ENCODE results near the gene RBM39. TPM values are rescaled to one million over a fixed set of nuclear protein-coding genes. Genes with fewer than 3 reads are reported as not detected.
"Not testable (repeated sequence)": the region's sequence is repeated elsewhere in the genome, so short reads cannot be mapped to it uniquely, and the experiment has no call there.

RBM39 gene
- total RNA-seq, 4 donors from 2014 or later: 143 to 272 (median 165) TPM

DNA sequence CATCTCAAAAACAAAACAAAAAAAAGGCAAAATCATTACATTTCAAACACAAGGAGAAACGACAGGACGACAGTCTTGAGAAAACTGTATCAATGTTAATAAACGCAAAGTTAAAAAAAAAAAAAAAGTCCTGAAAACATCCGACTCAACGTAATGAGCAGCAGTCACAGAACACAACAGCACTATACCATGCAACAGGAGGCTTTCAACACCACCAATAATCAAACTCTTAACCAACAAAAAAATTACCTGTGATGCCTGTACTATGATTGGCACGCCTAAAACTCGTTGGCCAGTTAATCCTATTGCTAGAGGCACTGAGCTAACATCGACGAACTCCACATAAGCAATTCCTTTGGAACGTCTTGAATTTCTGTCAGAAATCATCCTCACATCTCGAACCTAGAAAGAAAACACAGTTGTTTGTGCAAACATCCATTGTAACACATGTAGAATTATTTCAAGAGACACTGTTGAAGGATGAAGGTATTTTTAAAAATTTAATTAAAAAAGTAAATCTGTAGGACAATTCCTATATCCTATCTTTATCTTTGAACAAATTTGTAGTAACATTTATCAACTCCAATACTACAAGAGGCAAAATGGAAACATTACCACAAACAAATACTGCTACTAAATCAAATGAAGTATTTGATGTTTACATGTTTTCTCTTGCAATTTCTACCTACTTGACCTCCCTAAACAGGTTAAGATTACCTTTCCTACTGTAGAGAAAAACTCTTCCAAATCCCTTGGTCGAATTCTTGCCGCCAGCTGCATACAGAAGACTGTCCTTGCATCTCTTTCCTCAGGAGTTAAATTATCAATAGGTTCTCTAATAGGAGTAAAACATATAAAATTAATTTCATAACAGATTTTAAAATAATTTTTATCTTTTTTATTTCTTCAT, 17.5 kb downstream of the RBM39 start:
- peaks cover 30 to 56% (median 34%) of the 10 kb centered on the region in 4 donors for H3K4me1 ChIP-seq
- WGBS: 75% methylated on average over 13 of the region's 13 CpGs
- no peaks in the 10 kb centered on the region for H3K27me3 ChIP-seq
- H3K9me3 ChIP-seq: no peaks in the 10 kb centered on the region
- no peak overlapping the region for H3K4me3 ChIP-seq
- DNase-seq (ENCODE audit: extremely low spot score): no peak
- no peak for TF ChIP-seq POLR2AphosphoS5 (IDR thresholded peaks at IDR 0.05)
- H3K27ac ChIP-seq (replicated peaks in 1 of 4): no peak overlapping the region
- intact Hi-C loops (cut with DNase I): no loop called here
- peaks cover 95 to 100% (median 98%) of the 10 kb centered on the region in 4 donors for H3K36me3 ChIP-seq

DNA sequence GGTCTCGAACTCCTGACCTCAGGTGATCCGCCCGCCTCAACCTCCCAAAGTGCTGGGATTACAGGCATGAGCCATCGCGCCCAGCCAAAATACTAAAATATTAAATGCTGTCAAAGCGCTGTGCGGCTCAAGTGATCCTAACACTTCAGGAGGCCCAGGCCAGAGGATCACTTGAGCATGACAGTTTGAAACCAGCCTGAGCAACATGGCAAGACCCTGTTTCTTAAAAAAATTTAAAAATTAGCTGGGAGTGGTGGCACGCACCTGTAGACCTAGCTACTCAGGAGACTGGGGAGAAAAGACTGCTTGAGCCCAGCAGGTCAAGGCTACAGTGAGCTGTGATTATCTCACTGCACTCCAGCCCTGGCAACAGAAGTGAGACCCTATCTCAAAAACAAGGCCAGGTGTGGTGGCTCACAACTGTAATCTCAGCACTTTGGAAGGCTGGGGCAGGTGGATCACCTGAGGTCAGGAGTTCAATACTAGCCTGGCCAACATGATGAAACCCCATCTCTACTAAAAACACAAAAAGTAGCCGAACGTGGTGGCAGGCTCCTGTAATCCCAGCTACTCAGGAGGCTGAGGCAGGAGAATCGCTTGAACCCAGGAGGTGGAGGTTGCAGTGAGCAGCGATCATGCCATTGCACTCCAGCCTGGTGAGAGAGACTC, 18.3 kb downstream of the RBM39 start:
- H3K27ac ChIP-seq (replicated peaks in 1 of 4); intact Hi-C loops (cut with DNase I): not testable (repeated sequence)
- WGBS: 88% methylated on average over 12 of the region's 12 CpGs

DNA sequence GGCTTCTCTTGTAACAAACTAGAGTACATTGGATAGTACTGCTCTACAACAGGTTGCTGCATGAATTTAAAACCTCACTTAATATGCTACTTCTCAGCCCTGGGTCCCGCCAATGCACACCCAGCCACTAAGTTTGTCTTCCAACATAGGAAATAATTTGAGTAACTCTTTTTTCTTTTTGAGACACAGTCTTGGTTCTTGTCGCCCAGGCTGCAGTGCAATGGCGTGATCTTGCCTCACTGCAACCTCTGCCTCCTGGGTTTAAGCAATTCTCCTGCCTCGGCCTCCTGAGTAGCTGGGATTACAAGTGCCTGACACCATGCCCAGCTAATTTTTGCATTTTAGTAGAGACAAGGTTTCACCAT, 18.8 kb downstream of the RBM39 start:
- H3K4me3 ChIP-seq; DNase-seq (ENCODE audit: extremely low spot score); H3K27ac ChIP-seq (replicated peaks in 1 of 4); H3K27me3 ChIP-seq; H3K9me3 ChIP-seq; intact Hi-C loops (cut with DNase I): not testable (repeated sequence)
- peaks cover 23 to 57% (median 30%) of the 10 kb centered on the region in 4 donors for H3K4me1 ChIP-seq
- H3K36me3 ChIP-seq: peaks cover 98 to 100% (median 99%) of the 10 kb centered on the region in 4 donors
- 79% methylated on average over 4 of the region's 4 CpGs for WGBS

More for the DNA sequence above, 18.3 kb downstream of the RBM39 start:
- DNase-seq (ENCODE audit: extremely low spot score); H3K9me3 ChIP-seq; H3K27me3 ChIP-seq; H3K4me3 ChIP-seq: not testable (repeated sequence)
- Histone ChIP-seq H3K4me1 (peaks cover 28 to 56% (median 32%) of the 10 kb centered on the region in 4 donors), H3K36me3 (peaks cover 98 to 100% (median 99%) of the 10 kb centered on the region in 4 donors)

DNA sequence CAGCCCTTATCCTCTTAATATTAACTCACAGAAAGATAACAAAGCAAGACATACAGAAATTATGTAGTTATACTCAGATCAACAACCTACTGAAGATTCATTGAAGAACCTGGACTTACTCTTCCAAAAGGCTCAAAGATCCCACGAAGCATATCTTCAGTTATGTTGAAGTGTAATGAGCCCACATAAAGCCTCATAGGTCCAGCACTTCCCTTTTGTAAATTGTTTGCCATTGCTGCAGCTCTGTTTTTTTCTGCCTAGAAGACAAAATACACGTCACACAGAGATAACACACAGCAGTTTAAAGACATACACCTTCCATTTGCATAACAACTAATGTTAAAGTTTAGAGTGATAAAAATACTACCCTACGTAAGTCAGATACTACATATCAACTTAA, 20.4 kb downstream of the RBM39 start:
- peaks cover 95 to 100% (median 98%) of the 10 kb centered on the region in 4 donors for H3K36me3 ChIP-seq
- 66% methylated on average over 3 of the region's 3 CpGs for WGBS
- no peak for TF ChIP-seq POLR2AphosphoS5 (IDR thresholded peaks at IDR 0.05)
- TF ChIP-seq, protein P1, sequence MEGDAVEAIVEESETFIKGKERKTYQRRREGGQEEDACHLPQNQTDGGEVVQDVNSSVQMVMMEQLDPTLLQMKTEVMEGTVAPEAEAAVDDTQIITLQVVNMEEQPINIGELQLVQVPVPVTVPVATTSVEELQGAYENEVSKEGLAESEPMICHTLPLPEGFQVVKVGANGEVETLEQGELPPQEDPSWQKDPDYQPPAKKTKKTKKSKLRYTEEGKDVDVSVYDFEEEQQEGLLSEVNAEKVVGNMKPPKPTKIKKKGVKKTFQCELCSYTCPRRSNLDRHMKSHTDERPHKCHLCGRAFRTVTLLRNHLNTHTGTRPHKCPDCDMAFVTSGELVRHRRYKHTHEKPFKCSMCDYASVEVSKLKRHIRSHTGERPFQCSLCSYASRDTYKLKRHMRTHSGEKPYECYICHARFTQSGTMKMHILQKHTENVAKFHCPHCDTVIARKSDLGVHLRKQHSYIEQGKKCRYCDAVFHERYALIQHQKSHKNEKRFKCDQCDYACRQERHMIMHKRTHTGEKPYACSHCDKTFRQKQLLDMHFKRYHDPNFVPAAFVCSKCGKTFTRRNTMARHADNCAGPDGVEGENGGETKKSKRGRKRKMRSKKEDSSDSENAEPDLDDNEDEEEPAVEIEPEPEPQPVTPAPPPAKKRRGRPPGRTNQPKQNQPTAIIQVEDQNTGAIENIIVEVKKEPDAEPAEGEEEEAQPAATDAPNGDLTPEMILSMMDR (IDR thresholded peaks at IDR 0.05): no peak
- TF ChIP-seq EP300 (IDR thresholded peaks at IDR 0.05): no peak
- no peak for TF ChIP-seq POLR2A (IDR thresholded peaks at IDR 0.05; ENCODE audit: low read depth)
- H3K9me3 ChIP-seq: no peaks in the 10 kb centered on the region
- no peak overlapping the region for H3K4me3 ChIP-seq
- DNase-seq (ENCODE audit: extremely low spot score): no peak
- no peaks in the 10 kb centered on the region for H3K27me3 ChIP-seq
- no peak overlapping the region for H3K27ac ChIP-seq (replicated peaks in 1 of 4)
- peaks cover 25 to 68% (median 37%) of the 10 kb centered on the region in 4 donors for H3K4me1 ChIP-seq
- intact Hi-C loops (cut with DNase I): no loop called here

DNA sequence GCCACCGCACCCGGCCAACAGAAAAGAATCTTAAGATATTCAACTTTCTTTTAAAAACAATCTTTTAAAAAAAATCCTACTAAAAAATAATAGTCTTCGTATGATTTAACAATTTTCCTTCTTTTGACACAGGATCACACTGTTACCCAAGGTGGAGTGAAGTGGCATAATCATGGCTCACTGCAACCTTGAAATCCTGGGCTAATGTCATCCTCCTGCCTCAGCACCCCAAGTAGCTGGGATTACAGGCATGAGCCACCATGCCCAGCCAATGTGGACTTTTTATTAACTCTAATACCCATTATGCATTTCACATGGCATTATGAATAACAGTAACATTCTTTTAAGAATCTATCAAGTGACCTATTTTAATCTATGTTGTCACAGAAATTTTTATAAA, 20.8 kb downstream of the RBM39 start:
- no peaks in the 10 kb centered on the region for H3K27me3 ChIP-seq
- H3K9me3 ChIP-seq: no peaks in the 10 kb centered on the region
- no peak for DNase-seq (ENCODE audit: extremely low spot score)
- peaks cover 25 to 72% (median 37%) of the 10 kb centered on the region in 4 donors for H3K4me1 ChIP-seq
- peaks cover 95 to 100% (median 98%) of the 10 kb centered on the region in 4 donors for H3K36me3 ChIP-seq
- intact Hi-C loops (cut with DNase I): no loop called here
- 87% methylated on average over 3 of the region's 3 CpGs for WGBS
- no peak overlapping the region for H3K27ac ChIP-seq (replicated peaks in 1 of 4)
- TF ChIP-seq, protein P1 (IDR thresholded peaks at IDR 0.05): no peak
- no peak overlapping the region for H3K4me3 ChIP-seq
